HepG2 (cell line): ENCODE results near the gene UROS. TPM values are rescaled to one million over a fixed set of nuclear protein-coding genes. Genes with fewer than 3 reads are reported as not detected.

ENCODE experiments used
- ATAC-seq: fragments of 200-7000 bp; cut with Tn5 transposase; 3 replicates; pipeline ENCODE4 v1.9.1; 2020; ENCODE audit warnings: mild to moderate bottlenecking, moderate library complexity
- BruUV-seq: library from RNA; stranded (reverse); fragments of 400-500 nt; replicated peaks from 2 replicates; lab custom pipeline; 2021; lab: Mats Ljungman, UMichigan
- CTCF ChIA-PET: fragments of 300-600 bp; formaldehyde crosslinking; extraction: SDS; loops from one replicate; lab custom pipeline; 2021; ENCODE audit warnings: low total read pairs, inconsistent platforms, low intra/inter-chr PET ratio; lab: Yijun Ruan, JAX
- POLR2A ChIA-PET: fragments of 350-600 bp; sonication (Branson Sonifier 250); formaldehyde crosslinking; loops from one replicate; lab custom pipeline; 2020; ENCODE audit warnings: antibody characterized with exemption, inconsistent platforms; lab: Yijun Ruan, JAX
- DNase-seq: peaks from one replicate; pipeline ENCODE4 v3.0.0-alpha.2; 2015; ENCODE audit warnings: low spot score
- FAIRE-seq: peaks from 3 replicates; lab custom pipeline; 2011; peaks lifted over from hg19 to GRCh38; lab: Jason Lieb, UNC
- H2AFZ ChIP-seq: one replicate; pipeline ENCODE4 v1.6.1; 2011; ENCODE audit warnings: low read length, inconsistent platforms
- H3K27ac ChIP-seq: fragments of 300-600 bp; 3 replicates; pipeline ENCODE4 v1.8.0; 2011; ENCODE audit warnings: mixed run types, mild to moderate bottlenecking, mixed read lengths, low read length, inconsistent platforms; ENCODE audit not compliant: insufficient read depth; ENCODE audit errors: extremely low read length
- H3K27me3 ChIP-seq, 2 experiments: fragments of 200-600 bp in 1 of 2; 2 replicates in 1 of 2; 3 replicates in 1 of 2; pipeline versions ENCODE4 v1.6.0 to v1.8.0; 2011; ENCODE audit warnings: low read length in 2 of 2, mild to moderate bottlenecking in 2 of 2, moderate library complexity in 2 of 2, inconsistent platforms in 1 of 2; ENCODE audit not compliant: insufficient read depth in 2 of 2, control insufficient read depth in 1 of 2
- H3K36me3 ChIP-seq, 2 experiments: fragments of 200-600 bp in 1 of 2; replicated peaks in 1 of 2; 2 replicates in 1 of 2; 3 replicates in 1 of 2; pipeline versions ENCODE4 v1.5.1 to v1.8.0; 2011; ENCODE audit warnings: low read length in 2 of 2, inconsistent platforms in 1 of 2; ENCODE audit not compliant: insufficient read depth in 2 of 2, control insufficient read depth in 1 of 2
- H3K4me1 ChIP-seq: 2 replicates; pipeline ENCODE4 v1.5.1; 2012; ENCODE audit warnings: low read length, inconsistent platforms; ENCODE audit not compliant: insufficient read depth
- H3K4me2 ChIP-seq: 2 replicates; pipeline ENCODE4 v1.6.0; 2011; ENCODE audit warnings: low read depth, low read length, inconsistent platforms
- H3K4me3 ChIP-seq, 3 experiments: fragments of 200-600 bp in 1 of 3; sonication (generic), shearing (Covaris generic) in 1 of 3; replicated peaks in 1 of 3; 2 replicates each; pipeline ENCODE4 v1.5.1; 2011 to 2016; ENCODE audit warnings: low read length in 3 of 3, inconsistent platforms in 2 of 3, low read depth in 2 of 3, mild to moderate bottlenecking in 2 of 3, control low read depth in 1 of 3, mixed read lengths in 1 of 3; ENCODE audit not compliant: insufficient read depth in 1 of 3
- H3K79me2 ChIP-seq: one replicate; pipeline ENCODE4 v1.6.1; 2011; ENCODE audit warnings: low read length, inconsistent platforms; ENCODE audit not compliant: insufficient read depth
- H3K9ac ChIP-seq: 2 replicates; pipeline ENCODE4 v1.6.0; 2011; ENCODE audit warnings: mild to moderate bottlenecking, low read depth, low read length, inconsistent platforms; ENCODE audit not compliant: insufficient read depth
- H3K9me3 ChIP-seq: 2 replicates; pipeline ENCODE4 v1.5.1; 2012; ENCODE audit warnings: mild to moderate bottlenecking, low read length
- H4K20me1 ChIP-seq: 2 replicates; pipeline ENCODE4 v1.6.0; 2011; ENCODE audit warnings: inconsistent platforms, mild to moderate bottlenecking, low read length, moderate library complexity; ENCODE audit not compliant: insufficient read depth
- BCL6 ChIP-seq: IDR thresholded peaks from 2 replicates; pipeline ENCODE4 v1.6.1; 2016; ENCODE audit warnings: missing genetic modification reagents, missing compliant biosample characterization
- FOXC1 ChIP-seq: sonication (generic); formaldehyde crosslinking; IDR thresholded peaks from 2 replicates; pipeline ENCODE4 v1.8.0; 2022; ENCODE audit warnings: mild to moderate bottlenecking, missing genetic modification reagents, borderline replicate concordance
- KLF6 ChIP-seq: IDR thresholded peaks from 2 replicates; pipeline ENCODE4 v1.8.0; 2016; ENCODE audit warnings: missing biosample characterization, missing genetic modification reagents
- MEIS1 ChIP-seq: sonication (generic); formaldehyde crosslinking; IDR thresholded peaks from 2 replicates; pipeline ENCODE4 v1.9.0; 2021; ENCODE audit warnings: mild to moderate bottlenecking, missing genetic modification reagents, moderate library complexity, borderline replicate concordance
- ONECUT2 ChIP-seq: sonication (generic); formaldehyde crosslinking; IDR thresholded peaks from 2 replicates; pipeline ENCODE4 v1.4.0; 2020; ENCODE audit warnings: missing genetic modification reagents
- RARG ChIP-seq: sonication (generic); formaldehyde crosslinking; IDR thresholded peaks from 2 replicates; pipeline ENCODE4 v1.4.0; 2020; ENCODE audit warnings: low read depth, mild to moderate bottlenecking, missing genetic modification reagents
- RNF2 ChIP-seq: fragments of 450-650 bp; conservative IDR thresholded peaks from 2 replicates; pipeline ENCODE4 v1.6.1; 2016; ENCODE audit warnings: low read depth
- SSRP1 ChIP-seq: IDR thresholded peaks from 2 replicates; pipeline ENCODE4 v1.6.1; 2016; ENCODE audit warnings: control low read depth
- THYN1 ChIP-seq: sonication (generic); formaldehyde crosslinking; IDR thresholded peaks from 2 replicates; pipeline ENCODE4 v1.8.1; 2023; ENCODE audit warnings: low read depth, mild to moderate bottlenecking, moderate library complexity, missing genetic modification reagents, borderline replicate concordance
- ZFP90 ChIP-seq: sonication (generic); formaldehyde crosslinking; IDR thresholded peaks from 2 replicates; pipeline ENCODE4 v1.8.0; 2022; ENCODE audit warnings: missing genetic modification reagents, mild to moderate bottlenecking, inconsistent platforms, borderline replicate concordance
- ZNF207 ChIP-seq: fragments of 450-650 bp; IDR thresholded peaks from 2 replicates; pipeline ENCODE4 v1.6.1; 2016; ENCODE audit warnings: antibody characterized with exemption, borderline replicate concordance
- ZNF3 ChIP-seq: IDR thresholded peaks from 2 replicates; pipeline ENCODE4 v1.7.0; 2017; ENCODE audit warnings: inconsistent platforms
- ZNF430 ChIP-seq: sonication (generic); formaldehyde crosslinking; IDR thresholded peaks from 2 replicates; pipeline ENCODE4 v1.9.0; 2021; ENCODE audit warnings: mild to moderate bottlenecking, missing genetic modification reagents
- ZNF598 ChIP-seq: sonication (generic); formaldehyde crosslinking; IDR thresholded peaks from 2 replicates; pipeline ENCODE4 v1.5.1; 2020; ENCODE audit warnings: mild to moderate bottlenecking, missing genetic modification reagents, borderline replicate concordance
- ZNF619 ChIP-seq: sonication (generic); formaldehyde crosslinking; IDR thresholded peaks from 2 replicates; pipeline ENCODE4 v1.4.0; 2020; ENCODE audit warnings: mild to moderate bottlenecking, missing genetic modification reagents
- ZNF709 ChIP-seq: sonication (generic); formaldehyde crosslinking; IDR thresholded peaks from 2 replicates; pipeline ENCODE4 v1.5.0; 2020; ENCODE audit warnings: mild to moderate bottlenecking, missing genetic modification reagents
- WGBS: methylation state at CpG from one replicate; pipeline ENCODE4 v1.1.6; 2017; ENCODE audit warnings: low lambda C conversion rate; 5-methylcytosine and 5-hydroxymethylcytosine counted together
- in situ Hi-C: cut with HindIII; loops from 2 replicates; pipeline ENCODE4 v1.10.0; 2017; ENCODE audit warnings: low pct_unique_long_range_greater_than_20kb; ENCODE audit not compliant: extremely low pct_ligation_motif_present
- intact Hi-C: fragments of 100-400 bp; cut with micrococcal nuclease; formaldehyde crosslinking; loops from one replicate; pipeline ENCODE4 v1.10.0; 2022; ENCODE audit not compliant: unreplicated experiment
- polyA plus RNA-seq, 8 experiments: library from polyadenylated mRNA; depleted of rRNA in 3 of 8; stranded (reverse) in 7 of 8; unstranded in 1 of 8; fragments of >200 nt; fragmentation: Illumina TruSeq in 4 of 8; extraction: Trizol in 4 of 8; gene quantifications; 2 replicates each; pipeline versions ENCODE4 v1.2.1 to v1.2.3, GENCODE V29; 2011 to 2016; ENCODE audit warnings: low read depth in 4 of 8, missing spikeins in 1 of 8, mixed read lengths in 1 of 8; ENCODE audit not compliant: insufficient read depth in 1 of 8
- total RNA-seq, 5 experiments: library from RNA; depleted of rRNA; stranded (reverse); fragments of >200 nt; fragmentation: Illumina TruSeq; extraction: Trizol; gene quantifications; 2 replicates each; pipeline ENCODE4 v1.2.3, GENCODE V29; 2016; ENCODE audit warnings: low read depth in 1 of 5
- TF ChIP-seq, protein P1 (sequence below): sonication (generic); formaldehyde crosslinking; IDR thresholded peaks from 2 replicates; pipeline ENCODE4 v1.9.0; 2022; ENCODE audit warnings: low read depth, missing genetic modification reagents
- TF ChIP-seq, protein P2 (sequence below): sonication (generic); formaldehyde crosslinking; IDR thresholded peaks from 2 replicates; pipeline ENCODE4 v1.5.0; 2020; ENCODE audit warnings: mild to moderate bottlenecking, missing genetic modification reagents, moderate library complexity
- TF ChIP-seq, protein P3 (sequence below): sonication (generic); formaldehyde crosslinking; IDR thresholded peaks from 2 replicates; pipeline ENCODE4 v1.8.1; 2023; ENCODE audit warnings: mild to moderate bottlenecking, missing genetic modification reagents
- TF ChIP-seq, protein P4 (sequence below): sonication (generic); formaldehyde crosslinking; IDR thresholded peaks from 2 replicates; pipeline ENCODE4 v1.4.0; 2020; ENCODE audit warnings: missing genetic modification reagents

The UROS gene
- total and polyA plus RNA-seq, 2 of the 13 experiments (the other 11 are each of a cell fraction or from before 2014, with no cell fraction given), result 14.8 to 49.9 TPM

DNA sequence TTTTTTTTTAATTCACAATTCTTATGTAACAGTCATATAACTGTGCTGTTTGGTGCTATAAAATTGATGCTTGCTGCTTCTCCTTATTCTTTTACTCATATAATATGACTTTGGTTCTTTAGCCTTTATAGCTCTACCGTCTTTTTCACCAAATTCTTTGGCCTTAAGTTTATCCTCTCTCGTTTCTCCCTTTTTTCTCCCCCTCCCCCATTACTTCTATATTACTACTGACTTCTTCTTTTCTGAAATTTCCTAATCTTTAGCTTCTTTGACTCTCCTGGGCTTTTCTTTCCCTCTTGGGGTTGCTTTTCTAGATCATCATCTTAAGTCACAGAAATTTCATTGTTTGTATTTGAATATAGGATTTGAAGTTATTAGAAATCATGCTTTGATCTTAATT is 4.1 kb upstream of the UROS start (continued):
- TF ChIP-seq, protein P1, sequence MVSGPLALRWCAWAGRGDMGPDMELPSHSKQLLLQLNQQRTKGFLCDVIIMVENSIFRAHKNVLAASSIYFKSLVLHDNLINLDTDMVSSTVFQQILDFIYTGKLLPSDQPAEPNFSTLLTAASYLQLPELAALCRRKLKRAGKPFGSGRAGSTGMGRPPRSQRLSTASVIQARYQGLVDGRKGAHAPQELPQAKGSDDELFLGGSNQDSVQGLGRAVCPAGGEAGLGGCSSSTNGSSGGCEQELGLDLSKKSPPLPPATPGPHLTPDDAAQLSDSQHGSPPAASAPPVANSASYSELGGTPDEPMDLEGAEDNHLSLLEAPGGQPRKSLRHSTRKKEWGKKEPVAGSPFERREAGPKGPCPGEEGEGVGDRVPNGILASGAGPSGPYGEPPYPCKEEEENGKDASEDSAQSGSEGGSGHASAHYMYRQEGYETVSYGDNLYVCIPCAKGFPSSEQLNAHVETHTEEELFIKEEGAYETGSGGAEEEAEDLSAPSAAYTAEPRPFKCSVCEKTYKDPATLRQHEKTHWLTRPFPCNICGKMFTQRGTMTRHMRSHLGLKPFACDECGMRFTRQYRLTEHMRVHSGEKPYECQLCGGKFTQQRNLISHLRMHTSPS (CRISPR knock-in tag), result no peak
- TF ChIP-seq ZNF3 (CRISPR knock-in tag) (no peak), BCL6 (CRISPR knock-in tag) (no peak), ZNF709 (no peak), SSRP1 (no peak)
- TF ChIP-seq, protein P2, sequence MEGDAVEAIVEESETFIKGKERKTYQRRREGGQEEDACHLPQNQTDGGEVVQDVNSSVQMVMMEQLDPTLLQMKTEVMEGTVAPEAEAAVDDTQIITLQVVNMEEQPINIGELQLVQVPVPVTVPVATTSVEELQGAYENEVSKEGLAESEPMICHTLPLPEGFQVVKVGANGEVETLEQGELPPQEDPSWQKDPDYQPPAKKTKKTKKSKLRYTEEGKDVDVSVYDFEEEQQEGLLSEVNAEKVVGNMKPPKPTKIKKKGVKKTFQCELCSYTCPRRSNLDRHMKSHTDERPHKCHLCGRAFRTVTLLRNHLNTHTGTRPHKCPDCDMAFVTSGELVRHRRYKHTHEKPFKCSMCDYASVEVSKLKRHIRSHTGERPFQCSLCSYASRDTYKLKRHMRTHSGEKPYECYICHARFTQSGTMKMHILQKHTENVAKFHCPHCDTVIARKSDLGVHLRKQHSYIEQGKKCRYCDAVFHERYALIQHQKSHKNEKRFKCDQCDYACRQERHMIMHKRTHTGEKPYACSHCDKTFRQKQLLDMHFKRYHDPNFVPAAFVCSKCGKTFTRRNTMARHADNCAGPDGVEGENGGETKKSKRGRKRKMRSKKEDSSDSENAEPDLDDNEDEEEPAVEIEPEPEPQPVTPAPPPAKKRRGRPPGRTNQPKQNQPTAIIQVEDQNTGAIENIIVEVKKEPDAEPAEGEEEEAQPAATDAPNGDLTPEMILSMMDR, result no peak
- TF ChIP-seq, all 625 proteins: peak for 0

DNA sequence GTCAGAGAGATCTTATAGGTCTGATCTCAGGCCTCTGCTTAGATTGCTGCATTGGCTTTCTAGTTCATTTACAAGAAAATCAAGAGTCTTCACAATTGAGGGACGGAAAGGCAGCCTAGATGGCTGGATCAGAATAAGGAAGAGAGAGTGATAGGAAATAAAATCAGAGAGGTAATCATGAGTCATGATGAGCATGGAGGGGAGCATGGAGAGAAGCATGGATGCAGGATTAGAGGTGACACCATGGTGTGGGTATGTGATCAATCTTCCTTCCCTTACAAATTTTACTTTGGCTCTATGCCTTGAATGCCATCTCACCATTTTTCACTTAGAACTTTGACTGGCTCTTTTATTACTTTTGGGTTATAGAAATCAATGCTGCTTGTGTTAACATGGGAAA is 1.7 kb upstream of the UROS start:
- peaks cover 45% of the 10 kb centered on the region for H3K79me2 ChIP-seq
- H3K4me2 ChIP-seq, result peak overlapping the region; percentile 85
- ATAC-seq (no peak), DNase-seq (no peak), FAIRE-seq (no peak)
- peaks cover 10% of the 10 kb centered on the region; the same call in 1 of the 2 replicates for H4K20me1 ChIP-seq
- no peaks in the 10 kb centered on the region; a peak in 1 of 5 replicates for H3K27me3 ChIP-seq
- CTCF ChIA-PET, result no interaction called here
- no peaks in the 10 kb centered on the region for H3K9me3 ChIP-seq
- H3K9ac ChIP-seq, result peak overlapping the region; percentile 98
- H3K36me3 ChIP-seq, result peaks cover 25 to 28% of the 10 kb centered on the region in 2 experiments
- 66% methylated on average over 1 of the region's 1 CpG for WGBS
- H3K4me3 ChIP-seq, result peak overlapping the region; percentile 89 to 92 (median 91); a peak in 5 of 6 replicates
- BruUV-seq, result no TSS peak
- H2AFZ ChIP-seq, result no peak overlapping the region
- no peak overlapping the region for H3K27ac ChIP-seq
- POLR2A ChIA-PET, result interaction anchor here (1.1 kb wide), 1 partner anchor 105 kb away, joined by 3 read pairs; the partner anchor contains the start of gene EDRF1
- intact Hi-C loops (loop anchor here (10.0 kb wide), 2 partner anchors 50 to 80 kb away; partner anchors contain the start of gene MMP21), in situ Hi-C loops (no loop called here)
- H3K4me1 ChIP-seq, result peaks cover 52% of the 10 kb centered on the region
- TF ChIP-seq RARG (no peak), MEIS1 (no peak), ZNF619 (CRISPR knock-in tag) (no peak), THYN1 (CRISPR knock-in tag) (no peak), ONECUT2 (CRISPR knock-in tag) (no peak), ZFP90 (CRISPR knock-in tag) (no peak), RNF2 (no peak), FOXC1 (CRISPR knock-in tag) (no peak), ZNF207 (no peak), ZNF598 (no peak), ZNF430 (CRISPR knock-in tag) (no peak), KLF6 (CRISPR knock-in tag) (no peak)
- TF ChIP-seq, protein P3, sequence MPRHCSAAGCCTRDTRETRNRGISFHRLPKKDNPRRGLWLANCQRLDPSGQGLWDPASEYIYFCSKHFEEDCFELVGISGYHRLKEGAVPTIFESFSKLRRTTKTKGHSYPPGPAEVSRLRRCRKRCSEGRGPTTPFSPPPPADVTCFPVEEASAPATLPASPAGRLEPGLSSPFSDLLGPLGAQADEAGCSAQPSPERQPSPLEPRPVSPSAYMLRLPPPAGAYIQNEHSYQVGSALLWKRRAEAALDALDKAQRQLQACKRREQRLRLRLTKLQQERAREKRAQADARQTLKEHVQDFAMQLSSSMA (CRISPR knock-in tag), result no peak
- TF ChIP-seq, protein P4, sequence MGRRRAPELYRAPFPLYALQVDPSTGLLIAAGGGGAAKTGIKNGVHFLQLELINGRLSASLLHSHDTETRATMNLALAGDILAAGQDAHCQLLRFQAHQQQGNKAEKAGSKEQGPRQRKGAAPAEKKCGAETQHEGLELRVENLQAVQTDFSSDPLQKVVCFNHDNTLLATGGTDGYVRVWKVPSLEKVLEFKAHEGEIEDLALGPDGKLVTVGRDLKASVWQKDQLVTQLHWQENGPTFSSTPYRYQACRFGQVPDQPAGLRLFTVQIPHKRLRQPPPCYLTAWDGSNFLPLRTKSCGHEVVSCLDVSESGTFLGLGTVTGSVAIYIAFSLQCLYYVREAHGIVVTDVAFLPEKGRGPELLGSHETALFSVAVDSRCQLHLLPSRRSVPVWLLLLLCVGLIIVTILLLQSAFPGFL, result no peak
